ENCODE measurements around the gene GOLGA6L10.
"Not testable (repeated sequence)": the region's sequence is repeated elsewhere in the genome, so short reads cannot be mapped to it uniquely, and the experiment has no call there.

The GOLGA6L10 gene

DNA sequence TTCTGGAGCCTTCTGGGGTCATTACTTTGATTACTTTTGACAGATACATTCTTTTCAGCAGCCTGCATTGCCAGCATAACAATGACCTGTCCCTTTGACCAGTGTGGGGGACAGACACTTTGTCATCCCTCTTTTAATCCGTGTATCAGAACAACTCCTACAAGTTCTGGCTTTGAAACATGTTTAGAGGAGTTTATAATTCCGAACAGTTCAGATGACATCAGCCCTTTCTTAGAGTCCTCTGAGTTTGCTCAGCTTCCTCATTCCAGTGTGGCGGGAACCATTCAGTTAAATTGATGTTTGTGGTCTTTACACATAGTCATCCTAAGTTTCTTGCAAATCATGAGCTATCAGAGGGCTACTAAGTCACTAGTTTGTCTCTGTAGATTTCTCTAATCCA, 13.5 kb upstream of the GOLGA6L10 start:
- not testable (repeated sequence) for H3K27ac ChIP-seq

DNA sequence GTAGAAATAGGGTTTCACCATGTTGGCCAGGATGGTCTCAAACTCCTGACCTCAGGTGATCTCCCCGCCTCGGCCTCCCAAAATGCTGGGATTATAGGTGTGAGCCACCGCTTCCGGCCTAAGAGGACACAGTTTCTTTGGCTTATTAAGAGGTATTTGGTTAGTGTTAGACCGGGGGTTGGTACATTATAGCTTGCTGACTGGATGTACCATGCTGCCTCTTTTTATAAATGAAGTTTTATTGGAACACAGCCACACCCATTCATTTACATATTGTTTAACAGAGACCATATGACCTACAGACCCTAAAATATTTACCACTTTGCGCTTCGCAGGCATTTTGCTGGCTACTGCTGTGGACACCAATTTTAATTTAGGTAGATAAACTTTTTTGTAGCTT, 11.3 kb upstream of the GOLGA6L10 start:
- not testable (repeated sequence) for H3K27ac ChIP-seq

DNA sequence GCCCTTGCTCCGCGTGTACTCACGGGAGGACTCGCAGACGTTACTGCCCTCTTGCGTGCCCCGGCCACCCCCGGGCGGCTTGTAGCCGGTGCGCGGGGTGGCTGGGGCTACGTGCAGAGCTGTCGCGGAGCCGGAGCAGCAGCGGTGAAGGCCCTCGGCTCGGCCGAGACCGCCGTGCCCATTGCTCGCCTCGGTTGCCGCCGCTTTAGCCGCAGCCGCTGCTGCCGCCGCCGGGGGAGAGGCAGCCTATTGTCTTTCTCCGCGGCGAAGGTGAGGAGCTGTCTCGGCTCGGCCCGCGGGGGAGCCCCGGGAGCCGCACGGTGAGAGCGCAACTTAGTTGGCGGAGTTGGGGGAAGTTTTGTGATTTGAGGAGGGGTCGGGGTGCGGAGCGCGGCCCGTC, 5.8 kb upstream of the GOLGA6L10 start:
- H3K27ac ChIP-seq = not testable (repeated sequence)

GRCh38 chr15:82354546-82354945, 5.3 kb upstream of the GOLGA6L10 start:
- not testable (repeated sequence) for H3K27ac ChIP-seq

DNA sequence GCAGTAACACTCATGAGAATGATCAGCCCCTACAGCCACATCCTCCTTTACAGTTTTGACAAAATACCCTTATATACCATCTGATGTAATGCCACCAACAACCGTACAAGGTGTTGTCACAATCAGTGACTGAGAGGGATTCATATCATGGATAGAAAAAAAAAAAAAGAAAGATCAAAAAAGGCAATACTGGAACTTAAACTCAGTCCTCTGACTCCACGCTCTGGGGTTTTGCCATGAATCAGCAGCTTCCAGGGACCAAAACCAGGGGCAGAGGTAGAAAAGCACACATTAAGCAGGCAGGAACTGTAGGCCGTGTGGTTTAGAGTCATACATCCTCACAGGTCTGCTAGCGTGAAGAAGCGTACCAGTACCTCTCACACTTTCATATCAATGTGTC, 1.6 kb downstream of the GOLGA6L10 start:
- H3K27ac ChIP-seq = not testable (repeated sequence)

- not testable (repeated sequence) for H3K27ac ChIP-seq
Measured at GRCh38 chr15:82345176-82345575, 4.1 kb downstream of the GOLGA6L10 start.

- H3K27ac ChIP-seq = not testable (repeated sequence)
Measured at GRCh38 chr15:82344421-82344820, 4.9 kb downstream of the GOLGA6L10 start.

- H3K27ac ChIP-seq = not testable (repeated sequence)
Measured at GRCh38 chr15:82343851-82344250, 5.4 kb downstream of the GOLGA6L10 start.

GRCh38 chr15:82342632-82343374, 6.5 kb downstream of the GOLGA6L10 start:
- not testable (repeated sequence) for H3K27ac ChIP-seq

DNA sequence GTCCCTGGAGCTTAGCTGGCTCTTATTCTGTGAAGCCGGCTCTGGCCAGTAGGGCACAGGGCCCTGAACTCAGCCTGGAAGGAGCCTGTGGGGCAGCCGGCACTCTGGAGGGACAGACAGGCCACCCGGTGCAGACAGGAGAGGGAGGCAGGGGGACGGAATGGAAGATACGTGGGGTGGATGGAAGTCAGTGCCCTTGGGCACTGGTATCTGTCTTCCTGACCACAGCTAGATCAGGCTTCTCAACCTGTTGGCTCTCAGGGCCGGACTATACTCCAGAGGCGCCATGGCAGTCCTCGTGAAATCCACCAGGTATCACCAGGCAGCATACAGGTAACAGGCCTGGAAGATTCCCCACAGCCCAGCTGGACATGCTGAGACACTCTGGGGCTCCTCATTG, 10.7 kb downstream of the GOLGA6L10 start:
- not testable (repeated sequence) for H3K27ac ChIP-seq

- H3K27ac ChIP-seq = not testable (repeated sequence)
Measured at GRCh38 chr15:82338053-82338452, 11.2 kb downstream of the GOLGA6L10 start.

- not testable (repeated sequence) for H3K27ac ChIP-seq
Measured at GRCh38 chr15:82337051-82337450, 12.2 kb downstream of the GOLGA6L10 start.

GRCh38 chr15:82336180-82336647, 13.1 kb downstream of the GOLGA6L10 start:
- not testable (repeated sequence) for H3K27ac ChIP-seq

DNA sequence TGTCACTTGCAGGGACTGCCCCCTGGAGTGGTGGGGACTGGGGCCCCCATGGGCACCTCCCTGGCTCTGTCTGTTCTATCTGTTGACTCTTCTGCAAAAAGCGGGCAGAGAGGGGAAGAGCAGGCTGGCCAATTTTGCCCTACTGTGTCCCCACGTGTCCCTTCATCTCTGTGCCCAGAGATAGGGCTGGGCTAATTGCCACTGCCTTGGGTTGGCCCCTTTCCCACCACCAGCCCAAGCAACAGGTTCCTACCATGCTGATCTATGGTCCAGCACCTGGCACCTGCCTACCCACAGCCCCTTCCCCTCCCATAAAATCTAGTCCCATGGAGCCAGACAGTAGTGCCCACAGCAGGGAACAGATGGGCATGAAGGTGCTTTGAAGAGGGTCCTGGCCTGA, 14.3 kb downstream of the GOLGA6L10 start:
- not testable (repeated sequence) for H3K27ac ChIP-seq

DNA sequence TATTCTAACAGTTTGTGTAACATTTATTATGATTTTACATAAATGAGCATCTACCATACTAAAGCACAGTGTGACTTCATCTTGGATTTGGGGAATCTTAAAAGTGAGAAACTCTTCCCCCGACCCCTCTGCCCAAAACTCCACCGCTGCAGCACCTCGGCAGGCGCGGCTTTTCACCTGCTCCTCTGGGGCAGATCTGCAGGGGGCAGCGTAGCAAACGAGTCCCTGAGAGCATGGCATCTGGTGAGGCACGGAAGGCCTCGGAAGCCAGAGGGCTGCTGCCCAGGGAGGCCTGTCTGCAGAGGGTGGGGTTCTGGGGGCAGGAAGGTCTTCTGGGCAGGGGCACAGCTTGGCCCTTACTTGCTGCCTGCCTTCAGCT, 14.7 kb downstream of the GOLGA6L10 start:
- H3K27ac ChIP-seq = not testable (repeated sequence)

GRCh38 chr15:82333603-82334553, 15.4 kb downstream of the GOLGA6L10 start:
- H3K27ac ChIP-seq = not testable (repeated sequence)

GRCh38 chr15:82332711-82333602, 16.3 kb downstream of the GOLGA6L10 start:
- not testable (repeated sequence) for H3K27ac ChIP-seq

DNA sequence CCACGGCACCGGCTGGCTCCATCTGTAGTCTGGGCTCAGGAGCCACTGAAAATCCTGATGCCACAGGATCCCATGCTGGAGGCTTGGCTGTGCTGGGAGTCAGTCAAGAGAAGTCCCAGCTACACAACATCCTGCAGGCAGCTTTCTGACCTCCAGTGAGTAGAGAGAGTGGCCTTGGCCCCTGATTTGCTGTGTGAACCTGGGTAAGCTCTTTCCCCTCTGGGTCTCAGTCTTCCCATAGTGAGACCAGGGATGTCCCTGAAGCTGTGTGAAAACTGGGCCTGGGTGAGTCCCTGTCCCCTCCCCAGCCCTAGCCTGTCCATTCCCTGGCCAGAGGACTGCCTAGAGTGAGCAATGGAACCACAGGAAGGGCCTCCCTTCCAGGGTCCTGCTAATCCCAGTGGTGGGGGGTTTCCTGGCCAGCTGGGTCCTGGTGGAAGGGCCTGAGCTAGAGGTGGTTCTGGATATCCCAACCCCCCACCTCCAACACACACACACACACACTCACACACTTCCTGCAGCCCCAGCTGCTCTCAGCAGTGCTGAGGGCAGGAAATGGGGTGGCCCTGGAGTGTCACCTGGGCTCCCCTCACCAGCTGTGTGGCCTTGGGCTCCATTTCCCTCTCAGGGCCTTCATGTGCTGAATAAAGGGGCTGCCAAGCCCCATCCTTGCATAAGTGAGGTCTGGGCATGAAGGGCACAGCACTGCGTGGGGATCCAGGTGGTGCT, 17.5 kb downstream of the GOLGA6L10 start:
- H3K27ac ChIP-seq = not testable (repeated sequence)

GRCh38 chr15:82330921-82331320, 18.4 kb downstream of the GOLGA6L10 start:
- not testable (repeated sequence) for H3K27ac ChIP-seq

DNA sequence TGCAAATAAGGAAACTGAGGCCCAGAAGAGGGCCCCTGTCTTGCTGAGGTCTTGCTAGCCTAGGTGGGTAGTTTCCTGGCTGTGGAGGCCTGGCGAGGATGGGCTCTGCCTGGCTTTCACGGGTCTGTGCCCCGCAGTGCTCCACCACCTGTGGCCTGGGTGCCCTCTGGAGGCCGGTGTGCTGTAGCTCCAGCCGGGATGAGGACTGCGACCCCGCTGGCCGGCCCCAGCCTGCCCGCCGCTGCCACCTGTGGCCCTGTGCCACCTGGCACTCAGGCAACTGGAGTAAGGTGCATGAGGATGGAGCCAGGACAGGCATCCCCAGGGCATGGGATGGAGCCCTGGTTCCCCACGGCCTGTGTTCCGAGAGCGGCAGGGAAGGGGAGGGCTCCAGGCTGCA, 20.2 kb downstream of the GOLGA6L10 start:
- H3K27ac ChIP-seq = not testable (repeated sequence)

GRCh38 chr15:82327372-82327771, 21.9 kb downstream of the GOLGA6L10 start:
- not testable (repeated sequence) for H3K27ac ChIP-seq

All from C4-2B (cell line).